Endometrial microvascular endothelial cells (primary cell): Measurements from ENCODE around the gene CORIN. TPM values are rescaled to one million over a fixed set of nuclear protein-coding genes. Genes with fewer than 3 reads are reported as not detected.

Experiments
- in situ Hi-C: cut with HindIII; loops from 2 replicates; pipeline ENCODE4 v1.10.0; 2017; ENCODE audit warnings: low sequenced_read_pairs, low pct_unique_long_range_greater_than_20kb; ENCODE audit errors: inconsistent ontology term
- total RNA-seq: library from RNA; depleted of rRNA; stranded (reverse); fragments of >200 nt; gene quantifications from one replicate; pipeline ENCODE4 v1.2.3, GENCODE V29; 2015; ENCODE audit errors: inconsistent ontology term

CORIN gene, protein sequence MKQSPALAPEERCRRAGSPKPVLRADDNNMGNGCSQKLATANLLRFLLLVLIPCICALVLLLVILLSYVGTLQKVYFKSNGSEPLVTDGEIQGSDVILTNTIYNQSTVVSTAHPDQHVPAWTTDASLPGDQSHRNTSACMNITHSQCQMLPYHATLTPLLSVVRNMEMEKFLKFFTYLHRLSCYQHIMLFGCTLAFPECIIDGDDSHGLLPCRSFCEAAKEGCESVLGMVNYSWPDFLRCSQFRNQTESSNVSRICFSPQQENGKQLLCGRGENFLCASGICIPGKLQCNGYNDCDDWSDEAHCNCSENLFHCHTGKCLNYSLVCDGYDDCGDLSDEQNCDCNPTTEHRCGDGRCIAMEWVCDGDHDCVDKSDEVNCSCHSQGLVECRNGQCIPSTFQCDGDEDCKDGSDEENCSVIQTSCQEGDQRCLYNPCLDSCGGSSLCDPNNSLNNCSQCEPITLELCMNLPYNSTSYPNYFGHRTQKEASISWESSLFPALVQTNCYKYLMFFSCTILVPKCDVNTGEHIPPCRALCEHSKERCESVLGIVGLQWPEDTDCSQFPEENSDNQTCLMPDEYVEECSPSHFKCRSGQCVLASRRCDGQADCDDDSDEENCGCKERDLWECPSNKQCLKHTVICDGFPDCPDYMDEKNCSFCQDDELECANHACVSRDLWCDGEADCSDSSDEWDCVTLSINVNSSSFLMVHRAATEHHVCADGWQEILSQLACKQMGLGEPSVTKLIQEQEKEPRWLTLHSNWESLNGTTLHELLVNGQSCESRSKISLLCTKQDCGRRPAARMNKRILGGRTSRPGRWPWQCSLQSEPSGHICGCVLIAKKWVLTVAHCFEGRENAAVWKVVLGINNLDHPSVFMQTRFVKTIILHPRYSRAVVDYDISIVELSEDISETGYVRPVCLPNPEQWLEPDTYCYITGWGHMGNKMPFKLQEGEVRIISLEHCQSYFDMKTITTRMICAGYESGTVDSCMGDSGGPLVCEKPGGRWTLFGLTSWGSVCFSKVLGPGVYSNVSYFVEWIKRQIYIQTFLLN
- total RNA-seq = 0.28 TPM

DNA sequence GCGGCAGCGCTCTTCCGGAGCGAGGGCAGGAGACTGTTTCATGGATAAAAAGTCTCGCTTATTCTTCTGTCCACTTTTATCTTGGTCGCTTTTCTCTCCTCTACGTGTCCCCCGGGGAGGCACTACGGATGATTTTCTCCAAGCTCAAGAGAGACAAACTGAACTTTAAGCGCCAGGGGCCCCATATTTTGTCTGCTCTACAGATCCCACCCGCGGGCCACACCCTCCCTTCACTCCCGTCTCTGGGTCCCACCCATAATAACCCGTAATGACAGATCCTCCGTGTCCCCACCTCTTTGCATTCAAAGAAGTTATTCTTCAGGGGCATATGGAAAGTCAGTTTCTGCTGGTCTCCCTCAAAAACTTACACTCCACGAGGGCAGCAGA, at the start of gene CORIN:
TSS of gene CORIN (minus strand) at position 160 of the 387 bp plus-strand sequence. CDS start at position 42, 118 bp downstream.
- in situ Hi-C loops = no loop called here

DNA sequence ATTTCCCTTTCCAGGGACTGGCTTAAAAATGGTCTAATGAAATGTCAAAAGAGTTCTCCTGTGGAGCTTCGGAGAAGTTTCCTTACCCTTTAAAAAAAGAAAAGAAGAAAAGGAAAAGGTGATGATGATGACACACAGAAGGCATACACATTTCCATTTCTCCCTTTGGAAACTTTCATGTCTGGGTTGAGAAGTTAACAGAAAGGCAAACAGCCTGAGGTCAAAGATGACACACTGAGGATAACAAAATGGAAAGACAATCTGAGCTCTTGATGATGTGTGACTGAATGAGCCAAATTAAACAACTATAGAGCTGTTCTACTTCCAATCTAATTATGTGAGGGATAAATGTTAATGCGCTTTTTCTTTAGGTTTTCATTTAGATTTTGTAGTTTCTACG, 44.4 kb upstream of the CORIN start:
- in situ Hi-C loops = no loop called here

DNA sequence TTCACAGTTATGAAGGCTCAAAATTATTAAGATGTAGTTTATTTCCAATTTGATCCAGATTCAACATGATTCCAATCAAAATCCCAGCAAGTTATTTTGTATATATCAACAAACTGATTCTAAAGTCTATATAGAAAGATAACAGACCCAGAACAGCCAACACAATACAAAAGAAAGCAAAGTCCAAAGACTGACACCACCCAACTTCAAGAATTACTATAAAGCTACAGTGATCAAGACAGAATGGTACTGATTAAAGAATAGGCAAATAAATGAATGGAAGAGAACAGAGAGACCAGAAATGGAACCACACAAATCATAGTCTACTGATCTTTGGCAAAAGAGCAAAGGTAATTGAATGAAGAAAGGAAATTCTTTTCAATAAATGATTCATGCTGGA, 41.6 kb upstream of the CORIN start:
- in situ Hi-C loops = no loop called here

DNA sequence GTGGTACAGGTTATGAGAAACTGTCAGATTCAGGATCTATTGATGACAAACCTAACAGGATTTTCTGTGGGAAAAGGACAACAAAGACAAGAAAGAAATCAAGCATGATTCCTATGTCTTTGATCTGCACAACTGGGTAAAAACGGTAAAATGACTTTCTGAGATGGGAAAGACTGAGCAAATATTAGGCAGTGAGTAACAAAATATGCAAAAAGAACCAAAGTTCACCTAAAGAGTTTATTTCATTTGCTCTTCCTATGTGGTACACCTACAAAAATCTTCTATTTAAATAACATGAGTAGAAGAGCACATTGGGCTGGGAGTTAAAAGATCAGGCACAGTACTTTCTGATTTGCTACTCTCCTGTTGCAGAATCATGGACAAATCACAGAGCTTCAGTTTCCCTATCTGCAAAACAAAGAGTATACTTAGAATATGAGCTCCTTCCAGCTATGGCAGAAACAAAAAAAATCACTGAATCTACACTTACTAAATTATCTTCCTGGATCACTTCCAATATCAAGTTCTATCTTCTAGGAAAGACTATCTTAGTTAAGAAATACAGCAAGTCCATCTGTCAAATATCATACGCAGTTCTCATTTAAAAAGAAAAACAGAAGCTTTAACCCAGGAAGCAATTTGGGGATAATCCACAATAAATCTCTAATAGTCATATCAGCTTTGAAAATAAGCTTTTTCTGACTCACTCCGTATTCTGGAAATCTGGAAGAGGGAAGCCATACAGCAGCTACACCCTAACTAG, 39.1 kb upstream of the CORIN start:
- in situ Hi-C loops = no loop called here

DNA sequence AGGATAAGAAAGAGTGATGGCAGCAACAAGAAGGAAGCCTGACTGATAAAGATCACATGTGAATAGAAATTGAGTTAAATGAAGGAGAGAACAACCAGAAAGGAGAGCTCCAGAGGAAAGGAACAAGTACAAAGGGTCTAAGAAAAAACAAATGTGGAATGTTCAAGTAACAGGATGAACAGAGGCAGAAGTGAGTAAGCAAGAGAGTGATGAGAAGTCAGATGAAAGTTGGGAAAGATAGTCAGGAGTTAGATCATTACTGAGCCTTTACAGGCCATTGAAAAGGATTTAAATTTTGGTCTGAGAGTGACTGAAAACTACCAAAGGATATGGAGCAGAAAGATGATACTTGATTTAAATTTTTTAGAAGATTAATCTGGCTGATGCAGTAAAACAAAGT, 38.4 kb upstream of the CORIN start:
- in situ Hi-C loops = no loop called here

DNA sequence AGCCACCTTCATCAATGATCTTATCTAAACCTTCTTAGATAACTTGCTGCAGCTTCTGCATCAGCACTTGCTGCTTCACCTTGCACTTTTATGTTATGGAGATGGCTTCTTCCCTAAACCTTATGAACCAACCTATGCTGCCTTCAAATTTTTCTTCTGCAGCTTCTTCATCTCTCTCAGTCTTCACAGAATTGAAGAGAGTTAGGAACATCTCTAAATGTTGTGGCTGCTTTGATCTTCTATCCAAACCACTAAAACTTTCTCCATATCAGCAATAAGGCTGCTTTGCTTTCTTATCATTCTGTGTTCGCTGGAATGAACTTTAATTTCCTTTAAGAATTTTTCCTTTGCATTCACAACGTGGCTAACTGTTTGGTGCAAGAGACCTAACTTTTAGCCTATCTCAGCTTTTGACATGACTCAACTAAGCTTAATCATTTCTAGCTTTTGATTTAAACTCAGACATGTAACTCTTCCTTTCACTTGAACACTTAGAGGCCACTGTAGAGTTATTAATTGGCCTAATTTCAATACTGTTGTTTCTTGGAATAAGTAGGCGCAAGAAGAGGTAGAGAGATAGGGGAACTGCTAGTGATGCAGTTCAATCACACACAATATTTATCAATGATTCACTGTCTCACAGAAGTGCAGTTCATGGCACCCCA, 36.1 kb upstream of the CORIN start:
- in situ Hi-C loops = no loop called here

DNA sequence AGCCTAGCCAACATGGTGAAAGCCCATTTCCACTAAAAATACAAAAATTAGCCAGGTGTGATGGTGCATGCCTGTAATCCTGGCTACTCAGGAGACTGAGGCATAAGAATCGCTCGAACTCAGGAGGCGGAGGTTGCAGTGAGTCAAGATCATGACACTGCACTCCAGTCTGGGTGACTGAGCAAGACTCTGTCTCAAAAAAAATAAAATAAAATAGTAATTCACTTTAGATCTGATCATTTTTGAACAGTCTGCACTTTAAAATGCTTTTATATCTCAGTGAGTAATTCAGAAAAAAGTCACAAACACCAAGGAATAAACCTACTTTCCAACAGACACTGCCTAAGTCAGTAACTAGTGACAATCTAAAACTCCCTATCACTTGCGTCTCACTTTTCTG, 25.6 kb upstream of the CORIN start:
- in situ Hi-C loops = no loop called here

DNA sequence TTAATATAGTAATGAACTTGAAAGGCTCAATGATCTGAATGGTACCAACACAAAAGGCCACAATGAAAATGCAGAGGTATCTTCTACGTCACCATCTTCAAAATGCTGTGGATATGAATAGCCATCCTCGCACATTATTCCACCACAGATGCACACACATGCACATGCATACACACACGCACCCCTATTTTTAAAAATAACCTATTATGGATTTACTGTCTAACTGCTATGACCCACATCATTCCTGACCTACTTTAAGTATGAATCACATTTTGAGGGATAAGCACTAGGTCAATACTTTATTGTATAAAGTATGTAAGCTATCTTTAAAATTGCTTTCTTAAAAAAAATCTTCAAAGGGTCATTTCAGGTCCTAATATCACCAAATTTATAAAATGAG, 24.4 kb upstream of the CORIN start:
- in situ Hi-C loops = no loop called here

DNA sequence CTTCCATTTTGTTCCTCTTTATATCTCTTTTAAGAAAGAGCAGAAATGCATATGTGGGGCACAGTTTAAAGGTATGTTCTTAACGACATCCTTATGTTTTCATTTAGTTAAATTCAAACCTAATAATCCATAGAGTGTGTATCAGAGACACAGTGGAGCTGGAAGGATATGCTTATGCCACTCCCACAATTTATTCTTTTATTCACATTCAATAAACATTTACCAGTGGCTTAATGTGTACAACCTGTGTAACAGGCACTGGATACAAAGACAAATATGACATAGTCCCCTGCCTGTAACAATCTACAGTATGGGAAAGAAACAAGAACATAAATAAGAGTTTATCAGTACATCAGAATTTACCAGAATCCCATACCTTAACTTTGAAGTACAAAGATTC, 22.4 kb upstream of the CORIN start:
- in situ Hi-C loops = no loop called here

DNA sequence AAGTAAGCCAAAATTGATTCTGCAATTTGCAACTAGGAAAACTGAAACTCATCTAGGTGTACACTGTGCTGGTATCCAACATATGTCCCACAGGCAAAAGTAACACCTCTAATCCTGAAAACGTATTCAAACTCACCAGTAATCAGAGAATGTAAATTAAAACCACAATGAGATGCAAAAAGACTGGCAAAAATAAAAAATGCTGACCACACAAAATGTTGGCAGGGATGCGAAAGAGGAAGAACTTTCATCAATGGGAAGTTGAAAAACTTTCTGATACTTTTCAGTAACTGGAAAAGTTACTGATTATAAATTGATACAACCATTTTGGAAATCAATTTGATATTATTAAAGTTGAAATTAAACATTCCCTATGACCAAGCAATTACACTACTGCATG, 20.1 kb upstream of the CORIN start:
- in situ Hi-C loops = no loop called here

DNA sequence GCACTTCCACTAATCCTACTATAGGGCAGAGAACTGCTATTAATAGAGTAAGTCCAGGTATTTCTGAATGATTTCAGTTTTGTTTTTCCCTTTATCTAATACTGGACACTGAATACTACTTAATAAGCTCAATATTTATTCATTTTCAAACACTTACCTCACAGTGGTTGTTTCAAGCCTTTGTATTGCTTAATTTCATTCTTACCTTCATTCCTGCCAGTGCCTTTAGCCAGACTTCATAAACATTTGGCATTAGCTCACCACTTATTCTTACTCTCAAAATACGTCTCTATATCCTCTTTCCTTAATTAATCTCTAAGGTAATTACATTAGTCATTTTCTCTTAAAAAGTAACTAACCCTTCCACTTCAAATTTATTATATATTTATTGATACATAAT, 18.8 kb upstream of the CORIN start:
- in situ Hi-C loops = no loop called here

DNA sequence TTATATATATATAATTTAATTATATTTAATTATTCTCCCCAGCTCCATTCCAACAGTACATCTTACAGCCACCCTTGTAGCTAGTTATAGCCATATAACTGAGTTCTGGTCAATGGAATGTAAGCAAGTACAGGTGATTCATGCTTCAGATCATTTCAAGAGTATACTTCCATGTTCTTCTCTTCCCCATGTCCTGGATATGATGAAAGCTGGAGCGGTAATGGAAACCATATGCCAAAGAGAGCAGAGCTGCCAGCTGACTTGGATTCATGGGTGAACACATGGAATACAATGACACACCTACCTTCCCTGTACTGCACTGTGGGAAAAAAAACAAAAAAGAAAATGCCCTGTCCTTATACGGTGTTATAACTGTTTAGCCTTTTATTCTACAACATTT, 17.5 kb upstream of the CORIN start:
- in situ Hi-C loops = no loop called here

DNA sequence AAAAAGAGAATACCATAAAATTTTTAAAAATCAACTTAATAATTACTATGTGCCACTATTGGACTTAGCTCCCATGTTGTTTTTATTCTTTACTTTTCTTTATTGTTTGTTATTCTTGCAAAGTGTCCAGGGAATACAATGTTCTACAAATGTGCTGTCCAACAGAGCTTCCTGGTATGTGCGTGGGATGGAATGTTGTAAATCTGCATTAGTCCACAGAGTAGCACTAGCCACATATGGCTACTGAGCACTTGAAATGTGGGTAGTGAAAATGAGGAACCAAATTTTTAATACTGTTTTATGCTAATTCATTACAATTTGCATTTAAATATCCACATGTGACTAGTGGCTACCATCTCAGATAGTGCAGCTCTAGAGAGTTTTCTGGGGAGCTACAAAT, 14.3 kb upstream of the CORIN start:
- in situ Hi-C loops = no loop called here

DNA sequence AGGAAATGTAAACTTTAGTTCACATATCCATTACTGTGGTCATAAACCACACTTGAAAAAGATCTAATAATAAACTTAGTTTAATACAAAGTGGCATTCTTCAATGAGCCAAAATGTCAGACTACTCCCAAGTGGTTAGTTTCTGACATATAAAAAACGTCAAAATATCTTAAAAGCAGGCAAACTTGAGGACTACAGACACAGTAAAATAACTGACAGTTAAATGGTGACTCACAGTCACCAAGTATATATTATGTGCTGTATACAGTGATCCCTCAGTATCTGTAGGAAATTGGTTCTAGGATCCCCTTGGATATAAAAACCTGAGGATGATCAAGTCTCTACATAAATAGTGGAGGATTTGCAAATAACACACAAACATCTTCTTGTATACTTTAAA, 11.6 kb upstream of the CORIN start:
- in situ Hi-C loops = no loop called here

DNA sequence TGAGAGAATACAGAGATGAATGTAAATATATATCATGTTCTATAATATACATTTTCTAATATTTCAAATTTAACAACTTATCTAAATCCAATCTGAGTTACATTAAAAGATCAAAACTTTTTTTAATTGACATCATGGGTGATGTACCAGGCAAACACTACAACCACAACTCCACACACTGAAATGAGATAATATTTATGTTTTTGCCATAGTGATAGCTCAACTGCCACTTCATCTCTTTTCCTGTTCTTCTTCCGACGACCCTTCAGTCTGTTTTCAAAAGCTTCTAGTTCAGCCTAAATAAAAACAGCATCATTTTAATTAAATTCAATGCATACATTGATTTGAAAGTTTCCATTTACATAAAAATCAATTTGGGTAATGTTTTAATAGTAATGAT, 10.2 kb upstream of the CORIN start:
- in situ Hi-C loops = no loop called here

DNA sequence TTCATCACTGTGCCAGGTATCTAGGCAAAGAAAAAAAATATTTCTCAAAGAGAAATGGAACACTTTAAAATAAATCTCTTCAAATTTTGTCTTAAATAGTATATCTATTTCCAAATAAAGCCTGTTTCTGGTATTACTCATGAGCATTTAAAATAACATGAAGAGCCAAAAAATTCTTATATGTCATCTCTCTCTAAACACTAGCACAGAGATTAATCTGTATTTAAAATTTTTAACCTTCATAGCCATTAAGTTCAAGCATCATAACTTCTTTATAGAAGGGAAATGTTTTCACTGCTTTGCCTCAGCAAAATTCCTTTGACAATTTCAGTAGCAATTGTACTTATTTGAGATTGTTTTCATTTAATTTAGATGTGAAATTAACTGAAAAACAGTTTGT, 5.1 kb upstream of the CORIN start:
- in situ Hi-C loops = no loop called here

DNA sequence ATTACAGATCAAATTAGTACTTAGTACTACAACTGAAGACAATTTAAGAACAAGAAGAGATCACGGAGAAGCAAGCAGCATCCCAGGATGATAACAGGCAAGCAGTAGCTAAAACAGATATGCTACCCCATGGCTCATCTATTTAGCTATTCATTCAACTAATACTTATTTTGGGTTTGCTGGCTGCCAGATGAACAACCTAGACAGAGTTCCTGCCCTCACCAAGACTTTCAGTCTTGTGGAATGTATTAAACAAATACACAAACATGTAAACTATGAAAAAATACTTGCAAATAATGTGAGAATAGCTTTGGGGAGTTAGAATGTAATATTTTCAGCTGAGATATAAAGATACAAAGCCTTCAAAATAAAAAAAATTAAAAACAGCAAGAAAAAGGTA, 2.4 kb upstream of the CORIN start:
- in situ Hi-C loops = no loop called here

DNA sequence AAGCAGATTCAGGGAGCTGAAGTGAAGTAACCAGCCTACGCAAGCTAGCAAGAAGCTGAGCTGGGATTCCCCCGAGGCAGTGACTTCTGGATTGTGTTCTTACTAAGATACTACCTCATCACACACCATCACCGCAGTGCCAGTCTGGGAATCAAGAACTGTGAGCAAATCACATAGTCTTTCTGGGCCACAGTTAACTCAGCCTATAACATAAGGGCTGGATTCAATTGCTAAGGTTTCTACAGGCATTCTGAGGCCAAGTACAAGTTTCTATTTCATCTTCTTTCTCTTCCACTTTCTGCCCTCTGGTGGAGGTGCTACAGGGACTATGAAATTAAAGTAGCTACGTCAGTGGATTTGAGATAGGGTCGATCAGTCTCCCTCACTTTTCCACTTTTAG, 1.4 kb upstream of the CORIN start:
- in situ Hi-C loops = no loop called here

DNA sequence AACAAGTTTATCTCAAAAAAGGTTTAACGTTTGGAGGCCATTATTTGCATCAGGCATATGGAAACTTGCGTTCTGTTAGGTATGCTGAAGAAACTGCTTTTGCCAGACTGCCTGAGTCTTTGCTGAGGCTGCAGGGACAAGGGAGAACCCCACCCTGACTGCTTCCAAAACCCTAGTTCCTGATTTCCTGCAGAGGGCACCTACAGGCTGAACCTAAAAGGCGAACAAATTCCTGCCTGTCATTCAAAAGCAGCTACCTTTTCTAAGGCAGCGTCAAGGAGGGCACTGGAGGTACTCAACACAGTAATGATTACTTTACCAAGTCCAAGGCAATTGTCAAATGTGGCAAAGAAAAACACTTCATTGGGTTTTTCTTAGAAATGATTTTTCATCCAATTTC, 578 bp upstream of the CORIN start:
- in situ Hi-C loops = no loop called here
